Sigmoid colon (tissue), 4 donors: ENCODE results near the gene MGMT.

ENCODE experiments used
- CTCF ChIP-seq, 4 experiments: fragments of 450-650 bp in 3 of 4; fragments of 200-600 bp in 1 of 4; IDR thresholded peaks; one replicate each; pipeline ENCODE4 v1.5.1; 2016 to 2019; ENCODE audit warnings: antibody characterized with exemption in 4 of 4, mild to moderate bottlenecking in 3 of 4, moderate library complexity in 2 of 4
- EP300 ChIP-seq, 4 donors: sonication (generic); formaldehyde crosslinking; IDR thresholded peaks; one replicate each; pipeline ENCODE4 v1.6.1; 2017; ENCODE audit warnings: antibody characterized with exemption in 4 of 4
- POLR2A ChIP-seq, 2 donors: fragments of 450-650 bp; IDR thresholded peaks; one replicate each; pipeline ENCODE4 v1.6.1; 2016; ENCODE audit warnings: antibody characterized with exemption in 2 of 2, mild to moderate bottlenecking in 2 of 2, moderate library complexity in 2 of 2
- POLR2AphosphoS5 ChIP-seq, 4 donors: sonication (generic); formaldehyde crosslinking; IDR thresholded peaks; one replicate each; pipeline ENCODE4 v1.6.1; 2017; ENCODE audit warnings: antibody characterized with exemption in 4 of 4

GRCh38 chr10:129656642-129657041, 189.6 kb downstream of the MGMT start:
- TF ChIP-seq CTCF (IDR thresholded peaks at IDR 0.05): no peak
- no peak for TF ChIP-seq POLR2A (IDR thresholded peaks at IDR 0.05)
- TF ChIP-seq EP300 (IDR thresholded peaks at IDR 0.05): no peak
- TF ChIP-seq POLR2AphosphoS5 (IDR thresholded peaks at IDR 0.05): no peak
